NCI-H1694 (cell line): ENCODE measurements around the gene CFAP74.

Source experiments
- DNase-seq: peaks from one replicate; lab custom pipeline; 2025; lab: John Stamatoyannopoulos, UW

The CFAP74 gene

DNA sequence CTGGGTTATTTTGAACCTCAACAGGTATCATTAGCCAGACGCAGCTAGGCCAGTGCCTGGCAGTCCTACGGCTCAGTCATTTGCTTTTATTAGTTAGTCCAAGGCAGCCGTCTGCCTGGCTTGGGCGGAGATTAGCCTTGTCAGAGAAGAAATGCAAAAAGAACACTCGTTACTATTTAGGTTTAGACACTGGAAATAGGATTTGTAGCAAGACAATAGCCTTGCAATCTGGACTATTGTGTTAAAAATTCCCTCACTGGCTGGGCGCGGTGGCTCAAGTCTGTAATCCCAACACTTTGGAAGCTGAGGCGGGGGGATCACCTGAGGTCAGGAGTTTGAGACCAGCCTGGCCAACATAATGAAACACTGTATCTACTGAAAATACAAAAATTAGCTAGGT is 35.7 kb upstream of the CFAP74 start:
- DNase-seq: no peak

DNA sequence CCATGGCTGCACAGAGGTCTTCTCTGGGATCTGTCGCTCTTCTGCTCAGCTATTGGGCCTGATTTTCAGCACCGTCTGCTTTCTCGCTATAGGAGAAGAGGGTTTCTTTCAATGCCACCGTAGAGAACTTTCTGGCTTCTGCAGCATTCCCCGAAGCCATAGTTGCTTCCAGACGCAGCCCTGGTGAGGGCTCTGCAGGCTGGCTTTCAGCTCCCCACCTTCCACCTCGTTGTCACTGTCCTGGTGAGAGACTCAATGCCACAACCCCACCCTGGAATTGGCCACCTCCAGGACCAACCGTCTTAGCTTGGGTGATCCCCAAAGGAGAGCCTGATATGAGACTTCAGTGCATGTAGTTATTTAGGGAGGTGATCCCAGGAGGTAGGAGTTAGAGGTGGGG is 34.6 kb upstream of the CFAP74 start:
- DNase-seq: no peak

GRCh38 chr1:2037314-2037979 is 33.9 kb upstream of the CFAP74 start:
- DNase-seq: no peak

- no peak for DNase-seq
Observed at GRCh38 chr1:2036287-2036686, 32.7 kb upstream of the CFAP74 start.

GRCh38 chr1:2033165-2033564 is 29.6 kb upstream of the CFAP74 start:
- no peak for DNase-seq

DNA sequence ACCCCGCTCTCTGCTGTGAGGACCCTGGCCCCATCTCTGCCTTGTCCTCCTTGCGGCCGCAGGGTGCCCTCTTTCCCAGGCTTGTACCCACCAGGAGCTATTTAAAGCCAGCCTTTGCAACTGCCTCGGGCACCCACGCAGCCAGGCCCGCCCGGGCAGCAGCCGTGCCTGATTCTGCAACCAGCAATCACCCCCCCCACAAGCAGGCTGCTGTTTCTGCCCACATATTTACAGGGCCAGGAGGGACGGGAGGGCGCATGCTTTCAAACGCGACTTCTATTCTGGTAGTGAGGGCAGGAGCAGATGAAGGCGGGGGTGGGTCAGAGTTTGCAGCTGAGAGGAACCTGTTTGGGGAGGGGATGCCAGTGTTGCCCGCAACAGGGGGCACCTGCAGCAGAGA is 29.2 kb upstream of the CFAP74 start:
- DNase-seq: no peak

- DNase-seq: no peak
Observed at GRCh38 chr1:2031546-2032540, 28.3 kb upstream of the CFAP74 start.

GRCh38 chr1:2030076-2030871 is 26.7 kb upstream of the CFAP74 start:
- no peak for DNase-seq

- no peak for DNase-seq
Observed at GRCh38 chr1:2029561-2029960, 26.0 kb upstream of the CFAP74 start.

GRCh38 chr1:2028870-2029560 is 25.4 kb upstream of the CFAP74 start:
- no peak for DNase-seq

DNA sequence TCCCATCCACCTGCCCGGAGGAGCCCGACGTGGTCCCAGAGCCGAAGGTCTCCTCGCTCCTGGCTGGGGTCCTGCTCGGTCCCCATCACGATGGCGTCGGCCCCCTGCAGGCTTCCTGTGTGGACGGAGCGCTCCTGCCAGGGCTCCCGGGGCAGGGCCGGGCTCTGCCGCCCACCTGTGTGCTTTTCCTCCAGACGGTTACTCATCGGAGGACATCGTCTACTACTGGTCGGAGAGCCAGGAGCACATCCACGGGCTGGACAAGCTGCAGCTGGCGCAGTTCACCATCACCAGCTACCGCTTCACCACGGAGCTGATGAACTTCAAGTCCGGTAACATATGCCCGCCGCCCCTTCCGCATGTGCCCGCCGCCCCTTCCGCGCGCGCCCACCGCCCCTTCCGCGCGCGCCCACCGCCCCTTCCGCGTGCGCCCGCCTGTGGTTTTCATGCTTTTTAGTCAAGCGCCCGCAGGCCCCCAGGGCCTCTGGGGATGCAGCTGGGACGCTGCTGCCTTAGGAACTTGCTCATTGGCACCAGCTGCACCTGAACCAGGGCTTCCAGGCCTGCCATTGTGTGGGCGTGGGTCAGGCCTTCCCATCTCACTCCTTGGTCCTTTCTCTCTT is 24.5 kb upstream of the CFAP74 start:
- DNase-seq: no peak

DNA sequence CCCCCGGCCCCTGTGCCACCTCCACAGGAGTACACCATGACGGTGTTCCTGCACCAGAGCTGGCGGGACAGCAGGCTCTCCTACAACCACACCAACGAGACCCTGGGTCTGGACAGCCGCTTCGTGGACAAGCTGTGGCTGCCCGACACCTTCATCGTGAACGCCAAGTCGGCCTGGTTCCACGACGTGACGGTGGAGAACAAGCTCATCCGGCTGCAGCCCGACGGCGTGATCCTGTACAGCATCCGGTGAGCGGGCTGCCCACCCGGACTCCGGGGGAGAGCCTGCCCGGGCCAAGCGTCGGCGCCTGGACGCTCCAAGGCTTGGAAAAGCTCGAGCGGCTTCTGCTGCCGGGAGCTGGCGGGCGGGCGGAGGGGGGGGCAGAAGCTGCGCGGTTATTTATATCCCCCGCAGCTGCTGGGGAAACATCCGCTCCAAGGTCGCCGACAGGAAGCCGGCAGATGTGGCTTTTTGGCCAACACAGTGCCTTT is 21.9 kb upstream of the CFAP74 start:
- DNase-seq: no peak

- DNase-seq: no peak
Observed at GRCh38 chr1:2024887-2025286, 21.3 kb upstream of the CFAP74 start.

DNA sequence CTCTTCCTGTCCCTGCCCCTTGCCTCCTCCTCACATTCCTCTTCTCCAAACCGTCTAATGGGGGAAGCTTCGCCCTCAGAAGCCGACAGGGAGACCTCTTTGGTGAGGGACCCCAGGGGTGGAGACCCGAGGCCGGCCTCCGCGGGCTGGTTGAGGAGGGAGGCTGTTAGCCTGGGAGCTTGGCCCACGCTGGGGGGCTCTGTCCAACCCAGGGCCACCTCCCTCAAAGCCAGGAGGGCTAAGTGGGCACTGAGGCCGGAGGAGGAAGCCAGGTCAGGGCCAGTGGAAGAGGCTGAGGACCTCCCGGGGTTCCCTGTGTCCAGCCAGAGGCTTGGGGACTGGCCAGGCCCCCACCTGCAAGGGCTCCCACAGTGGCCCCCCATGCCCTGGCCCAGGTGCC is 20.9 kb upstream of the CFAP74 start:
- DNase-seq: no peak

GRCh38 chr1:2023187-2023586 is 19.6 kb upstream of the CFAP74 start:
- no peak for DNase-seq

DNA sequence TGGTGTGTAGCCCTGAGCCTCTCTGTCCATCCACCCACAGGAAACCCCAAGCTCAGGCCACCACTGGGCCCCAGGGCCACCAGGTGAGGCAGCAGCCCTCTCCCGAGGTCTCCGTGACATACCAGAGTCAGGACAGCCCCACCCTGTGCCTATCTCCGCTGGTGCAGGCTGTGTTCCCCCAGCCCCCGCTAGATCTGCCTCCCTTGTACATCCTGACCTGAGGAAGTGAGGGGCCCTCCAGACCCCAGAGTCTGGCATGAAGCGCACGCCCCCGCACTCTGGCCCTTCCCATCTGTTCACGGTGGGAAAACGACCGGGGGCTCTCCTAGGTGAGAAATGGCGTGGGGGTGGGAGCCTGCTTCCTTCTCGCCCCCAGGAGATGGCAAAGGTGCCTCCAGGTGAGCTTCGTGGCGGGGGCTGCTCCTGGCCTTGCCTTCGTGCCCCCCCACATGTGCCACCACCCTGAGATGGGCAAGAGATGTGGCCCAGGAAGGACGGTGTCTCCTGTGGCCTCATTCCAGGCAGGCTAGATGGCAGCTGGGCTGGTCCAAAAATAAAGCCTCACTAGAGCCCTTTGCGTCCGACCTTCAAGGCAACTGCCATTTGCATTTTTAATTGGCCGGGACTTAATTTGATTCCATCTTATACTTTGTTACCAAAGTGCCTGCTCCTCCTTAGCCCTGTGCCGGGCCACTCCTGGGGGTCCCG is 18.6 kb upstream of the CFAP74 start:
- no peak for DNase-seq

DNA sequence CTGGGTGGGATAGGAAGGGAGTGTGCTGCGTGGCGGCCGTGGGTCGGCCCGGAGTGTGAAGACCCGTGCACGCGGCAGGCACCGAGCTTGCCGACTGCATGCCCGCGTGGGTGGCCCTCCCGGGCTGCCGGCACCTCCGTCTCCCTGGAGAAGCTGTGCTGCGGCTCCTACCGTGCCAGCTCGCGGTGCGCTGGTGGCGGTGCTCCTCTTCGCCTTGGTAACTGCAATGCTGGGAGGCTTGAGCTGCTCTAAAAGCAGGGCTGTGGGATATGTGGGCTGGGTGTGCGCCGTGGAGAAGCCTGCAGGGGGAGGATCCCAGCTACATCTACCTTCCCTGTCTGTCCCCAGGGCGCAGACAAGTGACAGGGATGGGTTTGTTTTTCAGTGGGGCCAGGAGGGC is 18.0 kb upstream of the CFAP74 start:
- DNase-seq: no peak

- DNase-seq: no peak
Observed at GRCh38 chr1:2020310-2020655, 16.7 kb upstream of the CFAP74 start.

GRCh38 chr1:2019571-2020309 is 16.2 kb upstream of the CFAP74 start:
- DNase-seq: no peak

DNA sequence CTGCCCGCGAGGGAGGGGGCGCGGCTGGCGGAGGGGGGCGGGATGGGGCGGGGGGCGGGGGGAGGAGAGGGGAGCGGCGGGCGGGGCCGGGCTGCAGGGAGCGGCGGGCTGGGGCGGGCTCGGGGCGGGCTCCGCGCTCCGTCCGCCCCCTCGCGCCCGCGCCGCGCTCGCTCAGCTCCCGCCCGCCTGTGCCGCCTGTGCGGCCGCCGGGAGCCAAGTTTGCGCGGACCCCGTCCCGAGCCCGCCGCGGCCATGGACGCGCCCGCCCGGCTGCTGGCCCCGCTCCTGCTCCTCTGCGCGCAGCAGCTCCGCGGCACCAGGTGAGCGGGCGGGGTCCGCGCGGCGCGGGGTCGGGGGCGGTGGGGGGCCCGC is 15.6 kb upstream of the CFAP74 start, which contains the start of gene GABRD:
GABRD (plus strand) TSS at position 174 of the 372 bp plus-strand sequence; CDS start at position 253, 79 bp downstream.
- DNase-seq: no peak
